Limb (tissue), 2 donors: ENCODE measurements around the gene ADIG.
"Not testable (repeated sequence)": the region's sequence is repeated elsewhere in the genome, so short reads cannot be mapped to it uniquely, and the experiment has no call there.

Experiments used
- DNase-seq, 2 donors: peaks; one replicate each; pipeline ENCODE4 v3.0.0-alpha.2; 2016; ENCODE audit errors: extremely low spot score in 2 of 2

ADIG gene

GRCh38 chr20:38569747-38570525 is 11.1 kb upstream of the ADIG start:
- no peak for DNase-seq

- DNase-seq = peak in 1 of 2 donors; percentile 28
These were observed 7.6 kb upstream of the ADIG start for GRCh38 chr20:38573413-38573812.

GRCh38 chr20:38579219-38579910 is 1.6 kb upstream of the ADIG start:
- DNase-seq = no peak

- no peak for DNase-seq
These were observed 1.1 kb upstream of the ADIG start for GRCh38 chr20:38579921-38580320.

- DNase-seq = no peak
These were observed 897 bp downstream of the ADIG start for GRCh38 chr20:38581830-38582358.

- no peak for DNase-seq
These were observed 2.3 kb downstream of the ADIG start for GRCh38 chr20:38583306-38583705.

- no peak for DNase-seq
These were observed 3.2 kb downstream of the ADIG start for GRCh38 chr20:38584099-38584763.

- no peak for DNase-seq
These were observed 4.6 kb downstream of the ADIG start for GRCh38 chr20:38585404-38586180.

GRCh38 chr20:38586181-38586525 is 5.2 kb downstream of the ADIG start:
- no peak for DNase-seq

GRCh38 chr20:38588303-38588702 is 7.3 kb downstream of the ADIG start:
- no peak for DNase-seq

GRCh38 chr20:38589351-38589750 is 8.4 kb downstream of the ADIG start:
- no peak for DNase-seq

- DNase-seq = no peak
These were observed 9.1 kb downstream of the ADIG start for GRCh38 chr20:38589967-38590675.

- DNase-seq = no peak
These were observed 9.9 kb downstream of the ADIG start for GRCh38 chr20:38590676-38591473.

- DNase-seq = no peak
These were observed 10.7 kb downstream of the ADIG start for GRCh38 chr20:38591474-38592410.

GRCh38 chr20:38592411-38592790 is 11.4 kb downstream of the ADIG start:
- not testable (repeated sequence) for DNase-seq

- DNase-seq = not testable (repeated sequence)
These were observed 13.3 kb downstream of the ADIG start for GRCh38 chr20:38594281-38594680.

GRCh38 chr20:38595886-38596285 is 14.9 kb downstream of the ADIG start:
- DNase-seq = not testable (repeated sequence)

- peak in 1 of 2 donors; percentile 40 for DNase-seq
These were observed 18.4 kb downstream of the ADIG start for GRCh38 chr20:38599410-38599882.

GRCh38 chr20:38600057-38600456 is 19.1 kb downstream of the ADIG start:
- DNase-seq = no peak
